ENCODE data around the gene ARMC3.
A peak's percentile ranks its signal among the peaks of the same experiment; 100 is the strongest.
"Not testable (repeated sequence)": the region's sequence is repeated elsewhere in the genome, so short reads cannot be mapped to it uniquely, and the experiment has no call there.

ARMC3 gene

GRCh38 chr10:23047201-23048050, 119.6 kb downstream of the ARMC3 start:
- DNase-seq (ENCODE audit: low read depth): peak; percentile 9

- no peak for DNase-seq (ENCODE audit: low read depth)
Measured at GRCh38 chr10:23048191-23048590, 120.3 kb downstream of the ARMC3 start.

- no peak for DNase-seq (ENCODE audit: low read depth)
Measured at GRCh38 chr10:23051278-23051677, 123.4 kb downstream of the ARMC3 start.

- DNase-seq (ENCODE audit: low read depth): no peak
Measured at GRCh38 chr10:23051855-23052331, 124.0 kb downstream of the ARMC3 start.

GRCh38 chr10:23053036-23053435, 125.2 kb downstream of the ARMC3 start:
- no peak for DNase-seq (ENCODE audit: low read depth)

- no peak for DNase-seq (ENCODE audit: low read depth)
Measured at GRCh38 chr10:23055424-23056185, 127.8 kb downstream of the ARMC3 start.

- no peak for DNase-seq (ENCODE audit: low read depth)
Measured at GRCh38 chr10:23056186-23056579, 128.3 kb downstream of the ARMC3 start.

GRCh38 chr10:23058366-23058765, 130.5 kb downstream of the ARMC3 start:
- DNase-seq (ENCODE audit: low read depth): no peak

GRCh38 chr10:23060918-23061317, 133.1 kb downstream of the ARMC3 start:
- no peak for DNase-seq (ENCODE audit: low read depth)

GRCh38 chr10:23063045-23063972, 135.5 kb downstream of the ARMC3 start:
- DNase-seq (ENCODE audit: low read depth): peak; percentile 13

- no peak for DNase-seq (ENCODE audit: low read depth)
Measured at GRCh38 chr10:23063973-23064812, 136.3 kb downstream of the ARMC3 start.

GRCh38 chr10:23064813-23065114, 136.9 kb downstream of the ARMC3 start:
- DNase-seq (ENCODE audit: low read depth): not testable (repeated sequence)

- peak; percentile 71 for DNase-seq (ENCODE audit: low read depth)
Measured at GRCh38 chr10:23065181-23065948, 137.5 kb downstream of the ARMC3 start.

GRCh38 chr10:23067337-23067736, 139.5 kb downstream of the ARMC3 start:
- DNase-seq (ENCODE audit: low read depth): no peak

- DNase-seq (ENCODE audit: low read depth): peak; percentile 59
Measured at GRCh38 chr10:23067939-23068775, 140.3 kb downstream of the ARMC3 start.

- DNase-seq (ENCODE audit: low read depth): no peak
Measured at GRCh38 chr10:23069019-23069815, 141.4 kb downstream of the ARMC3 start.

- not testable (repeated sequence) for DNase-seq (ENCODE audit: low read depth)
Measured at GRCh38 chr10:23070092-23070912, 142.4 kb downstream of the ARMC3 start.

- DNase-seq (ENCODE audit: low read depth): no peak
Measured at GRCh38 chr10:23070913-23071218, 143.0 kb downstream of the ARMC3 start.

All from iris pigment epithelial cell (primary cell).